Right atrium auricular region (tissue), 2 donors: Measurements from ENCODE around the gene FOXF1. TPM values are rescaled to one million over a fixed set of nuclear protein-coding genes. Genes with fewer than 3 reads are reported as not detected.
A peak's percentile ranks its signal among the peaks of the same experiment; 100 is the strongest.

Source experiments
- DNase-seq: peaks from one replicate; pipeline ENCODE4 v3.0.0-alpha.2; 2019; ENCODE audit warnings: low spot score
- H3K27ac ChIP-seq, 2 donors: fragments of 200-600 bp; sonication (generic); 1 replicate in 1 of 2; 2 replicates in 1 of 2; pipeline ENCODE4 v1.5.1; 2016 to 2019
- H3K27me3 ChIP-seq, 2 donors: fragments of 200-600 bp; sonication (generic); one replicate each; pipeline versions ENCODE4 v1.5.1 to v1.6.0; 2017 to 2019
- H3K36me3 ChIP-seq: fragments of 200-600 bp; sonication (generic); one replicate; pipeline ENCODE4 v1.5.1; 2016
- H3K4me1 ChIP-seq, 2 donors: fragments of 200-600 bp; sonication (generic); one replicate each; pipeline versions ENCODE4 v1.5.1 to v1.6.0; 2017 to 2019
- H3K4me3 ChIP-seq, 2 donors: fragments of 200-600 bp; sonication (generic); 1 replicate in 1 of 2; 2 replicates in 1 of 2; pipeline ENCODE4 v1.5.1; 2017 to 2019; ENCODE audit warnings: mild to moderate bottlenecking in 1 of 2, moderate library complexity in 1 of 2
- H3K9me3 ChIP-seq, 2 donors: fragments of 200-600 bp; sonication (generic); one replicate each; pipeline ENCODE4 v1.5.1; 2019
- CTCF ChIP-seq, 2 donors: fragments of 200-600 bp; sonication (generic); IDR thresholded peaks; one replicate each; pipeline ENCODE4 v1.5.1; 2019; ENCODE audit warnings: antibody characterized with exemption in 2 of 2
- total RNA-seq, 2 donors: library from RNA; depleted of rRNA; stranded (reverse); fragments of >200 nt; gene quantifications; one replicate each; pipeline ENCODE4 v1.1.0, GENCODE V29; 2016

The FOXF1 gene
- total RNA-seq, 2 donors from 2014 or later, result 0.44 TPM; not detected in 1

- H3K4me1 ChIP-seq, result peaks cover 0 to 14% of the 10 kb centered on the region in 2 donors
- peak within 1 kb of the TSS; percentile 83 for H3K4me3 ChIP-seq
- H3K27ac ChIP-seq, result peak within 1 kb of the TSS; percentile 84 to 90
- H3K36me3 ChIP-seq, result no peaks in the 10 kb centered on the region
- DNase-seq, result peak; percentile 92
- no peak for TF ChIP-seq CTCF (IDR thresholded peaks at IDR 0.05)
- no peaks in the 10 kb centered on the region for H3K9me3 ChIP-seq
- H3K27me3 ChIP-seq, result no peaks in the 10 kb centered on the region
Observed at GRCh38 chr16:86554917-86555703, 44.8 kb downstream of the FOXF1 start, which contains the start of gene MTHFSD. Gene MTHFSD, minus strand, starts transcription at chr16:86555235. Its CDS starts 51 bp downstream, at chr16:86555184.

- H3K9me3 ChIP-seq, result no peaks in the 10 kb centered on the region
- no peaks in the 10 kb centered on the region for H3K27me3 ChIP-seq
- peaks cover 0 to 14% of the 10 kb centered on the region in 2 donors for H3K4me1 ChIP-seq
- no peak for DNase-seq
- H3K27ac ChIP-seq, result peak overlapping the region; percentile 84 to 90
- no peaks in the 10 kb centered on the region for H3K36me3 ChIP-seq
- H3K4me3 ChIP-seq, result peak overlapping the region; percentile 83
- TF ChIP-seq CTCF (IDR thresholded peaks at IDR 0.05), result no peak
Observed at GRCh38 chr16:86555704-86556075, 45.4 kb downstream of the FOXF1 start.

- Histone ChIP-seq H3K36me3 (no peaks in the 10 kb centered on the region), H3K9me3 (no peaks in the 10 kb centered on the region), H3K27me3 (no peaks in the 10 kb centered on the region), H3K4me3 (no peak overlapping the region), H3K27ac (no peak overlapping the region), H3K4me1 (peaks cover 0 to 14% of the 10 kb centered on the region in 2 donors)
- TF ChIP-seq CTCF (IDR thresholded peaks at IDR 0.05), result no peak
- DNase-seq, result no peak
Observed at GRCh38 chr16:86556576-86556975, 46.2 kb downstream of the FOXF1 start.

- H3K36me3 ChIP-seq, result no peaks in the 10 kb centered on the region
- TF ChIP-seq CTCF (IDR thresholded peaks at IDR 0.05), result no peak
- H3K4me3 ChIP-seq, result no peak overlapping the region
- H3K27ac ChIP-seq, result no peak overlapping the region
- no peak for DNase-seq
- H3K4me1 ChIP-seq, result peaks cover 0 to 14% of the 10 kb centered on the region in 2 donors
- H3K9me3 ChIP-seq, result no peaks in the 10 kb centered on the region
- H3K27me3 ChIP-seq, result no peaks in the 10 kb centered on the region
Observed at GRCh38 chr16:86557587-86557986, 47.3 kb downstream of the FOXF1 start.

- DNase-seq, result no peak
- no peak for TF ChIP-seq CTCF (IDR thresholded peaks at IDR 0.05)
- Histone ChIP-seq H3K27ac (no peak overlapping the region), H3K4me3 (no peak overlapping the region), H3K27me3 (no peaks in the 10 kb centered on the region), H3K9me3 (no peaks in the 10 kb centered on the region), H3K4me1 (peaks cover 0 to 14% of the 10 kb centered on the region in 2 donors), H3K36me3 (no peaks in the 10 kb centered on the region)
Observed at GRCh38 chr16:86558355-86559193, 48.2 kb downstream of the FOXF1 start.
